A549 (cell line): ENCODE data around the gene TRIM9. TPM values are rescaled to one million over a fixed set of nuclear protein-coding genes. Genes with fewer than 3 reads are reported as not detected.

Experiments
- ATAC-seq, 2 experiments: fragments of 200-7000 bp in 1 of 2; fragments of >200 bp in 1 of 2; cut with Nextera tagmentation in 1 of 2; cut with Tn5 transposase in 1 of 2; 3 replicates each; pipeline versions ENCODE4 v1.8.0 to v1.9.1; 2018 to 2020; ENCODE audit warnings: mild to moderate bottlenecking in 1 of 2, moderate library complexity in 1 of 2
- CTCF ChIA-PET: fragments of 300-600 bp; sonication (Branson Sonifier 250); formaldehyde crosslinking; extraction: SDS; loops from one replicate; lab custom pipeline; 2021; ENCODE audit warnings: antibody characterized with exemption, inconsistent platforms; lab: Yijun Ruan, JAX
- POLR2A ChIA-PET: fragments of 350-600 bp; formaldehyde crosslinking; extraction: SDS; loops from one replicate; lab custom pipeline; 2021; ENCODE audit warnings: antibody characterized with exemption, inconsistent platforms; lab: Yijun Ruan, JAX
- DNase-seq, 2 experiments: peaks; one replicate each; pipeline versions ENCODE4 v3.0.0 to v3.0.0-alpha.2; 2011 to 2016; ENCODE audit warnings: low read depth in 1 of 2, low spot score in 1 of 2
- FAIRE-seq: peaks from 2 replicates; lab custom pipeline; 2011; peaks lifted over from hg19 to GRCh38; lab: Jason Lieb, UNC
- H3K27ac ChIP-seq, 2 experiments: fragments of >200 bp; sonication (Bioruptor Twin); formaldehyde crosslinking; 3 replicates each; pipeline ENCODE4 v1.5.1; 2016 to 2017
- H3K4me1 ChIP-seq: fragments of >200 bp; sonication (Bioruptor Twin); formaldehyde crosslinking; 3 replicates; pipeline ENCODE4 v1.6.1; 2016
- H3K4me2 ChIP-seq: fragments of >200 bp; sonication (Bioruptor Twin); formaldehyde crosslinking; 3 replicates; pipeline ENCODE4 v1.6.1; 2016
- H3K4me3 ChIP-seq: fragments of >200 bp; sonication (Bioruptor Twin); formaldehyde crosslinking; 3 replicates; pipeline ENCODE4 v1.5.1; 2016
- H3K9me3 ChIP-seq: fragments of >200 bp; sonication (Bioruptor Twin); formaldehyde crosslinking; 3 replicates; pipeline ENCODE4 v1.6.1; 2016
- ATOH8 ChIP-seq: fragments of 250-450 bp; sonication (Bioruptor Pico); IDR thresholded peaks from 2 replicates; pipeline ENCODE4 v1.5.0; 2020; ENCODE audit warnings: low read depth, mild to moderate bottlenecking, moderate library complexity
- BHLHE40 ChIP-seq: IDR thresholded peaks from 2 replicates; pipeline ENCODE4 v1.6.1; 2012; ENCODE audit warnings: low read depth, low read length, inconsistent platforms
- CBX2 ChIP-seq: fragments of 200-600 bp; sonication (generic); IDR thresholded peaks from 2 replicates; pipeline ENCODE4 v1.6.1; 2016; ENCODE audit warnings: low read depth, mild to moderate bottlenecking, borderline replicate concordance
- CEBPB ChIP-seq, 2 experiments: fragments of >200 bp in 1 of 2; sonication (Bioruptor Twin) in 1 of 2; formaldehyde crosslinking in 1 of 2; IDR thresholded peaks; 2 replicates each; pipeline ENCODE4 v1.6.1; 2012 to 2016
- CTCF ChIP-seq: fragments of >200 bp; sonication (Bioruptor Twin); formaldehyde crosslinking; IDR thresholded peaks from 3 replicates; pipeline ENCODE4 v1.5.1; 2016
- EHF ChIP-seq: fragments of 250-450 bp; sonication (Bioruptor Pico); IDR thresholded peaks from 2 replicates; pipeline ENCODE4 v1.5.0; 2020; ENCODE audit warnings: mild to moderate bottlenecking
- EHMT2 ChIP-seq: fragments of 200-600 bp; sonication (generic); IDR thresholded peaks from 2 replicates; pipeline ENCODE4 v1.6.1; 2016; ENCODE audit warnings: antibody characterized with exemption, low read depth, mild to moderate bottlenecking, moderate library complexity
- EP300 ChIP-seq, 2 experiments: fragments of >200 bp; sonication (Bioruptor Twin); formaldehyde crosslinking; IDR thresholded peaks; 2 replicates in 1 of 2; 3 replicates in 1 of 2; pipeline ENCODE4 v1.6.1; 2016 to 2017
- ESRRA ChIP-seq: fragments of 150-350 bp; IDR thresholded peaks from 2 replicates; pipeline ENCODE4 v1.6.1; 2014; ENCODE audit warnings: mild to moderate bottlenecking, low read length, borderline replicate concordance
- GATA3 ChIP-seq: IDR thresholded peaks from 2 replicates; pipeline ENCODE4 v1.6.1; 2012; ENCODE audit warnings: borderline replicate concordance
- HDAC2 ChIP-seq: fragments of 200-600 bp; sonication (generic); IDR thresholded peaks from 2 replicates; pipeline ENCODE4 v1.6.1; 2016
- HEYL ChIP-seq: fragments of 250-450 bp; sonication (Bioruptor Pico); IDR thresholded peaks from 2 replicates; pipeline ENCODE4 v1.8.0; 2021; ENCODE audit warnings: mild to moderate bottlenecking, moderate library complexity
- HMGXB4 ChIP-seq: fragments of 250-450 bp; sonication (Bioruptor Pico); IDR thresholded peaks from 2 replicates; pipeline ENCODE4 v1.5.0; 2021; ENCODE audit warnings: mild to moderate bottlenecking, moderate library complexity, borderline replicate concordance
- HOXA7 ChIP-seq: fragments of 250-450 bp; sonication (Bioruptor Pico); IDR thresholded peaks from 2 replicates; pipeline ENCODE4 v1.5.0; 2020; ENCODE audit warnings: mild to moderate bottlenecking, moderate library complexity
- HOXB13 ChIP-seq: fragments of 250-450 bp; sonication (Bioruptor Pico); IDR thresholded peaks from 2 replicates; pipeline ENCODE4 v1.5.0; 2020; ENCODE audit warnings: low read depth, mild to moderate bottlenecking, moderate library complexity
- HOXB5 ChIP-seq: fragments of 250-450 bp; sonication (Bioruptor Pico); IDR thresholded peaks from 2 replicates; pipeline ENCODE4 v1.5.0; 2020; ENCODE audit warnings: mild to moderate bottlenecking, moderate library complexity
- KDM1A ChIP-seq: fragments of 200-600 bp; sonication (generic); IDR thresholded peaks from 2 replicates; pipeline ENCODE4 v1.6.1; 2016; ENCODE audit warnings: low read depth, mild to moderate bottlenecking
- KDM5A ChIP-seq: fragments of 200-600 bp; sonication (generic); IDR thresholded peaks from 2 replicates; pipeline ENCODE4 v1.6.1; 2016; ENCODE audit warnings: antibody characterized with exemption, mild to moderate bottlenecking
- NPAS2 ChIP-seq: fragments of 250-450 bp; sonication (Bioruptor Pico); IDR thresholded peaks from 2 replicates; pipeline ENCODE4 v1.8.0; 2022; ENCODE audit warnings: mild to moderate bottlenecking, moderate library complexity, borderline replicate concordance
- NR3C1 ChIP-seq: fragments of >200 bp; sonication (Bioruptor Twin); formaldehyde crosslinking; IDR thresholded peaks from 3 replicates; pipeline ENCODE4 v1.6.1; 2017
- POLR2AphosphoS2 ChIP-seq: conservative IDR thresholded peaks from 2 replicates; pipeline ENCODE4 v1.6.1; 2012; ENCODE audit warnings: low read length, improper control_type of control experiment, inconsistent platforms
- RARB ChIP-seq: fragments of 250-450 bp; sonication (Bioruptor Pico); IDR thresholded peaks from 2 replicates; pipeline ENCODE4 v1.8.0; 2021; ENCODE audit warnings: mild to moderate bottlenecking, moderate library complexity
- TP53 ChIP-seq: fragments of 250-450 bp; sonication (Bioruptor Pico); IDR thresholded peaks from 2 replicates; pipeline ENCODE4 v1.5.0; 2021; ENCODE audit warnings: mild to moderate bottlenecking, moderate library complexity
- WGBS: methylation state at CpG from one replicate; pipeline ENCODE4 v1.1.6; 2017; ENCODE audit errors: missing lambda C conversion rate; 5-methylcytosine and 5-hydroxymethylcytosine counted together
- polyA plus RNA-seq, 4 experiments: library from polyadenylated mRNA; depleted of rRNA in 3 of 4; stranded (reverse); fragments of >200 nt; fragmentation: RNase III in 1 of 4; extraction: RNeasy Plus Mini Kit Qiagen cat#74134 plus additional on column Dnase treatment in 1 of 4; gene quantifications; 2 replicates in 3 of 4; 3 replicates in 1 of 4; pipeline ENCODE4 v1.2.3, GENCODE V29; 2011 to 2017
- TF ChIP-seq, protein P1 (sequence below): IDR thresholded peaks from 2 replicates; pipeline ENCODE4 v1.6.1; 2012; ENCODE audit warnings: low read depth, borderline replicate concordance
- TF ChIP-seq, protein P2 (sequence below): fragments of 200-600 bp; sonication (generic); IDR thresholded peaks from 2 replicates; pipeline ENCODE4 v1.6.1; 2016; ENCODE audit warnings: antibody characterized with exemption, mild to moderate bottlenecking, moderate library complexity
- TF ChIP-seq, protein P3 (sequence below): fragments of 150-350 bp; IDR thresholded peaks from 2 replicates; pipeline ENCODE4 v1.6.1; 2014; ENCODE audit warnings: low read depth, mild to moderate bottlenecking, low read length
- TF ChIP-seq, protein P4 (sequence below): IDR thresholded peaks from 2 replicates; pipeline ENCODE4 v1.6.1; 2012

TRIM9 gene
- polyA plus RNA-seq, 2 of the 4 experiments (the other 2 are of a cell fraction), result 5.4 to 21.2 TPM

DNA sequence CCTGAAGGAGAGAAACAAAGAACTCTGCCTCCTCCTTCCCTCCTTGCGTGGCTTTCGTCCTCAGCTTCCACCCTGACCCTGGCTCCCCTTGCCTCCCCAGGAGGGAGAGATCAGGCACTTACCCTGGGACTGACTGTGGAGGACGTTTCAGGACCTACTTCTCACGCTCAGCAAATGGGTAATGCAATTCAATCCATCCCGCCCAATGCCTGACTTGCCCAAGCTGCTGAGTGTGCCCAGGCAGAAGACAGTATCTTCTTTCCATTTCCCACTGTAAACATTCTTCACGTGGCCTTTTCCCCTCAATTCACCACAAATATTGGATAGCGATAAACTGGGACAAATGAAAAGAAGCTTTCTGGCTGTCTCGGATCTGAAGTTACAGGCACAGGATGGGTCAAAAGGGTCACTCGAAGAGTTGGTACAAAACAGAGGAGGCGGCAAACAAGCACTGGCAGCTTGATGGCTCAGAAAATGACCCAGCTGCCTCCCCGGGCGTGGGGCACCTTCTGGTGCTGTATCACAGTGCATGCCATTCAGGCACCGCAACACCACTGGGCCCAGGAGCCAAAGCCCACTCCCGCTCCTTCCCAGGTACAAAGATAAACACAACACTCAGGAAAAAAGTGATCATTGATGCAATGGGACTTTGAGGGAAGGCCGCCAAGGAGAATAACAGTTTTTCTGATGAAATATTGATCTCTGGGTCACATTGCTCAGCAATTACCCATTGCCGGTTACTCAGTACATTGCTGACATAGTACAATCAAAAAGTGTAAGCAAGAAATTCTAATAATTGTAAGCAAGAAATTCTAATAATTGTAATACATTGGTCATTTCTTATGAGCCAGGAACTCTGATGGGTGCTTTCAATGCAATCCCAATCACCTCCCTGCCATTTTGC lies 65.8 kb downstream of the TRIM9 start:
- no peak for FAIRE-seq
- Histone ChIP-seq H3K27ac (no peak overlapping the region), H3K4me1 (no peaks in the 10 kb centered on the region), H3K9me3 (no peaks in the 10 kb centered on the region), H3K4me2 (no peak overlapping the region), H3K4me3 (no peak overlapping the region)
- DNase-seq, result no peak
- TF ChIP-seq EHMT2 (no peak), CTCF (no peak), HOXB13 (CRISPR knock-in tag) (no peak), HMGXB4 (CRISPR knock-in tag) (no peak), CEBPB (IDR thresholded peaks at IDR 0.05) (no peak), BHLHE40 (no peak), KDM5A (no peak), GATA3 (no peak), HEYL (CRISPR knock-in tag) (no peak), KDM1A (no peak)
- TF ChIP-seq, protein P1, sequence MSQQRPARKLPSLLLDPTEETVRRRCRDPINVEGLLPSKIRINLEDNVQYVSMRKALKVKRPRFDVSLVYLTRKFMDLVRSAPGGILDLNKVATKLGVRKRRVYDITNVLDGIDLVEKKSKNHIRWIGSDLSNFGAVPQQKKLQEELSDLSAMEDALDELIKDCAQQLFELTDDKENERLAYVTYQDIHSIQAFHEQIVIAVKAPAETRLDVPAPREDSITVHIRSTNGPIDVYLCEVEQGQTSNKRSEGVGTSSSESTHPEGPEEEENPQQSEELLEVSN, result no peak
- POLR2A ChIA-PET, result no interaction called here
- no peak for ATAC-seq
- CTCF ChIA-PET, result interaction anchor here (0.6 to 1.6 kb wide), 2 partner anchors 61 to 66 kb away, joined by 3 read pairs; no protein-coding TSS in a partner anchor
- WGBS, result 74% methylated on average over 16 of the region's 16 CpGs

GRCh38 chr14:51028361-51028760 lies 66.5 kb downstream of the TRIM9 start:
- TF ChIP-seq ESRRA (no peak), EHF (CRISPR knock-in tag) (no peak), HDAC2 (no peak), TP53 (no peak), NR3C1 (no peak), RARB (no peak), HOXB5 (CRISPR knock-in tag) (no peak), KDM5A (no peak), EP300 (IDR thresholded peaks at IDR 0.05) (no peak), POLR2AphosphoS2 (no peak), NPAS2 (no peak), ATOH8 (CRISPR knock-in tag) (no peak), CBX2 (no peak), HOXA7 (CRISPR knock-in tag) (no peak)
- TF ChIP-seq, protein P2, sequence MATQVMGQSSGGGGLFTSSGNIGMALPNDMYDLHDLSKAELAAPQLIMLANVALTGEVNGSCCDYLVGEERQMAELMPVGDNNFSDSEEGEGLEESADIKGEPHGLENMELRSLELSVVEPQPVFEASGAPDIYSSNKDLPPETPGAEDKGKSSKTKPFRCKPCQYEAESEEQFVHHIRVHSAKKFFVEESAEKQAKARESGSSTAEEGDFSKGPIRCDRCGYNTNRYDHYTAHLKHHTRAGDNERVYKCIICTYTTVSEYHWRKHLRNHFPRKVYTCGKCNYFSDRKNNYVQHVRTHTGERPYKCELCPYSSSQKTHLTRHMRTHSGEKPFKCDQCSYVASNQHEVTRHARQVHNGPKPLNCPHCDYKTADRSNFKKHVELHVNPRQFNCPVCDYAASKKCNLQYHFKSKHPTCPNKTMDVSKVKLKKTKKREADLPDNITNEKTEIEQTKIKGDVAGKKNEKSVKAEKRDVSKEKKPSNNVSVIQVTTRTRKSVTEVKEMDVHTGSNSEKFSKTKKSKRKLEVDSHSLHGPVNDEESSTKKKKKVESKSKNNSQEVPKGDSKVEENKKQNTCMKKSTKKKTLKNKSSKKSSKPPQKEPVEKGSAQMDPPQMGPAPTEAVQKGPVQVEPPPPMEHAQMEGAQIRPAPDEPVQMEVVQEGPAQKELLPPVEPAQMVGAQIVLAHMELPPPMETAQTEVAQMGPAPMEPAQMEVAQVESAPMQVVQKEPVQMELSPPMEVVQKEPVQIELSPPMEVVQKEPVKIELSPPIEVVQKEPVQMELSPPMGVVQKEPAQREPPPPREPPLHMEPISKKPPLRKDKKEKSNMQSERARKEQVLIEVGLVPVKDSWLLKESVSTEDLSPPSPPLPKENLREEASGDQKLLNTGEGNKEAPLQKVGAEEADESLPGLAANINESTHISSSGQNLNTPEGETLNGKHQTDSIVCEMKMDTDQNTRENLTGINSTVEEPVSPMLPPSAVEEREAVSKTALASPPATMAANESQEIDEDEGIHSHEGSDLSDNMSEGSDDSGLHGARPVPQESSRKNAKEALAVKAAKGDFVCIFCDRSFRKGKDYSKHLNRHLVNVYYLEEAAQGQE, result no peak
- TF ChIP-seq, protein P3, sequence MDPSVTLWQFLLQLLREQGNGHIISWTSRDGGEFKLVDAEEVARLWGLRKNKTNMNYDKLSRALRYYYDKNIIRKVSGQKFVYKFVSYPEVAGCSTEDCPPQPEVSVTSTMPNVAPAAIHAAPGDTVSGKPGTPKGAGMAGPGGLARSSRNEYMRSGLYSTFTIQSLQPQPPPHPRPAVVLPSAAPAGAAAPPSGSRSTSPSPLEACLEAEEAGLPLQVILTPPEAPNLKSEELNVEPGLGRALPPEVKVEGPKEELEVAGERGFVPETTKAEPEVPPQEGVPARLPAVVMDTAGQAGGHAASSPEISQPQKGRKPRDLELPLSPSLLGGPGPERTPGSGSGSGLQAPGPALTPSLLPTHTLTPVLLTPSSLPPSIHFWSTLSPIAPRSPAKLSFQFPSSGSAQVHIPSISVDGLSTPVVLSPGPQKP, result no peak
- TF ChIP-seq, protein P4, sequence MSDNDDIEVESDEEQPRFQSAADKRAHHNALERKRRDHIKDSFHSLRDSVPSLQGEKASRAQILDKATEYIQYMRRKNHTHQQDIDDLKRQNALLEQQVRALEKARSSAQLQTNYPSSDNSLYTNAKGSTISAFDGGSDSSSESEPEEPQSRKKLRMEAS, result no peak
- CTCF ChIA-PET, result interaction anchor here (1.6 kb wide), 1 partner anchor 65 kb away, joined by 3 read pairs; no protein-coding TSS in a partner anchor
- Histone ChIP-seq H3K4me3 (no peak overlapping the region), H3K9me3 (no peaks in the 10 kb centered on the region), H3K4me2 (no peak overlapping the region), H3K4me1 (no peaks in the 10 kb centered on the region), H3K27ac (no peak overlapping the region)
- DNase-seq, result no peak
- FAIRE-seq, result no peak
- ATAC-seq, result no peak
- 64% methylated on average over 4 of the region's 4 CpGs for WGBS
- POLR2A ChIA-PET, result no interaction called here
